Measurements from ENCODE around the gene RNASE2.

GRCh38 chr14:20997115-20997514 lies 41.8 kb downstream of the RNASE2 start:
- TF ChIP-seq CTCF (IDR thresholded peaks at IDR 0.05; ENCODE audit: insufficient read depth, low read depth, low read length) (no peak), EZH2 (IDR thresholded peaks at IDR 0.05; ENCODE audit: insufficient read depth, low read length) (no peak)
